Body of pancreas (tissue), 4 donors: Measurements from ENCODE around the gene ARRB1.

Experiments
- CTCF ChIP-seq, 7 experiments: fragments of 450-650 bp in 4 of 7; fragments of 200-600 bp in 3 of 7; sonication (generic) in 3 of 7; IDR thresholded peaks; one replicate each; pipeline ENCODE4 v1.5.1; 2016 to 2019; ENCODE audit warnings: antibody characterized with exemption in 7 of 7
- POLR2A ChIP-seq, 3 donors: fragments of 450-650 bp; IDR thresholded peaks; one replicate each; pipeline ENCODE4 v1.6.1; 2016; ENCODE audit warnings: antibody characterized with exemption in 3 of 3, mild to moderate bottlenecking in 2 of 3

- no peak for TF ChIP-seq CTCF (IDR thresholded peaks at IDR 0.05)
- no peak for TF ChIP-seq POLR2A (IDR thresholded peaks at IDR 0.05)
Measured at GRCh38 chr11:75369560-75370255, 18.2 kb upstream of the ARRB1 start.
